ENCODE data around the gene ERBB2.

ERBB2 gene

GRCh38 chr17:39769974-39770587 is 70.2 kb downstream of the ERBB2 start:
- DNase-seq = no peak

DNA sequence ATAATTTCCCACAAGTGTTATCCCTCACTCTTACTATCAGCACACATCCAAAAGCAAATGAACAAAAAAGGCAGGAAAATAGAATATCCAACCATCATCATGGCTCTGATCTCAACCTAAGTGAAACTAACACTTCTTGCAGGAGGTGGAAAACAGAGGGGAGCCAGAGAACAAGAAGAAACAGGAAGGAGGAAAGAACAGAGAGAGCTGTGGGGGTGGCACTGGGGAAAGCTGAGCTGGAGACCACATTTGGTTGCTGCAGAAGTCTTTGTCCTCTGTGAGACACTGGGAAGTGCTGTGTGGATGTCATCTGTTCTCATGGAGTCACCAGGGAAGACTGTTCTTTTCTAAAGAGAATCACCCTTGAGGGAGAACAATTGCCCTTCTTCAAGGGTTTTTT is 72.6 kb downstream of the ERBB2 start:
- DNase-seq = no peak

- DNase-seq = no peak
Measured at GRCh38 chr17:39772987-39773934, 73.4 kb downstream of the ERBB2 start.

DNA sequence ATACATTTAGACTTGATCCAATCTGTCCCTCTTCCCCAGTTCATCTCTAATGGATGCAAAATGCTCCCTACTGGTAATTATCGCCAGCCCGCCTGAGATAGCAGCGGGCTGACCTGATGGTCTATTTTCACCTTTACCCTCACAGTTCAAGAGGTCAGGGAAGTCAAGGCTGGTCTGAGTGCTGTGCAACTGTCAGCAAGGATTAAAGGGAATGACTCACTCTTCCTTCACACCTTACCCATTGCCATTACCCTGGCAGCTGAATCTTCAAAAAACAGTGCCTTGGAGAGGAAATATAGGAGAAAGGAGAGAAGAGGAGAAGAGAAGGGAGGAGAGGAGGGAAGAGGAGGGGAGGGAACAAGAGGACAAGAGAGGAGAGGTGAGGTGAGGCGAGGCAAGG is 74.2 kb downstream of the ERBB2 start:
- DNase-seq = no peak

DNA sequence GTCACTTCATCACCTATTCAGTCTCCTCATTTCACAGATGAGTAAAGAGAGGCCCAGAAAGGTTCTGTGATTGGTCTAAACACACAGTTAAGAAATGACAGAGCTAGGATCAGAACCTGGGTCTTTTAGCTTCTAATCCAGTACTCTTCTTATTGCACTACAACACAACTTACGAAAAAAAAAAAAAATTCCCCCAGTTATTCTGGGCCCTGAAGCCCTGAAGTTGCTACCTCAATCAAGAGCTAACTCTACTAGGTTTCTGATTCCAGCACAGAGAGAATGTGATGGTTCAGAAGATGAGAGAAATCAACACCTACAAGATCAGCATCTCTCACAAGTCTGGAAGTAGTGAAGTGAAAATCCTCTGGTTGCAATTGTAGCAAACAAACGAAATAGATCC is 75.2 kb downstream of the ERBB2 start:
- no peak for DNase-seq

DNA sequence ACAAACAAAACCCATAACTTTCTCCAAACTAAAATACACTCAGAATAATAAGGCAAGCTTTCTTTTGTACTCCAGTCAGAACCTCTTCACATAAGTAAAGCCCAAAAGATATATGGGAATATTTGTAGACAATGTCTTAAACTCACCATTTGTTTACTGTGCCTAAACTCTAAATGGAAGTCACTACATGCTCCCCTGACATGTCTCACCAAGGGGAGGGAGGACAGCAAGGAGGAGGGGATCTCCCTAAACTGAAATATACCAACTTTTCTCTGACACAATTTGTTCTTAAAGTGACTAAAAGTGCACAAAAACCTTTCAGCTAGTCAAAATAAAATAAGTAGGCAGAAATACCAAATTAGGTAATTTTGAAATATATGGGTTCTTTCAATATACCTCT is 76.4 kb downstream of the ERBB2 start:
- DNase-seq = no peak

GRCh38 chr17:39777534-39778365 is 77.9 kb downstream of the ERBB2 start:
- no peak for DNase-seq
